ENCODE data around the gene NUP155. TPM values are rescaled to one million over a fixed set of nuclear protein-coding genes. Genes with fewer than 3 reads are reported as not detected.

NUP155 gene
- total RNA-seq, 1 donor, result 25.0 TPM

GRCh38 chr5:37326536-37326935, 44.4 kb downstream of the NUP155 start:
- Histone ChIP-seq H3K79me2 (ENCODE audit: insufficient read depth, low read length) (no peaks in the 10 kb centered on the region), H3K4me3 (ENCODE audit: insufficient read depth, low read length) (no peak overlapping the region), H3K4me1 (ENCODE audit: insufficient read depth, low read length) (no peaks in the 10 kb centered on the region), H2AFZ (ENCODE audit: low read length) (no peak overlapping the region), H4K20me1 (ENCODE audit: insufficient read depth, low read length) (no peaks in the 10 kb centered on the region), H3K4me2 (ENCODE audit: insufficient read depth, low read length) (no peak overlapping the region), H3K27me3 (ENCODE audit: insufficient read depth, low read length) (no peaks in the 10 kb centered on the region), H3K9me3 (ENCODE audit: low read depth, low read length) (no peaks in the 10 kb centered on the region), H3K36me3 (ENCODE audit: insufficient read depth, low read length) (peaks cover 52% of the 10 kb centered on the region), H3K27ac (ENCODE audit: low read depth, low read length) (no peak overlapping the region)
- DNase-seq (ENCODE audit: insufficient read length, low spot score, missing footprints), result no peak
- no peak for TF ChIP-seq CTCF (IDR thresholded peaks at IDR 0.05; ENCODE audit: extremely low read depth, low read depth, low read length)

DNA sequence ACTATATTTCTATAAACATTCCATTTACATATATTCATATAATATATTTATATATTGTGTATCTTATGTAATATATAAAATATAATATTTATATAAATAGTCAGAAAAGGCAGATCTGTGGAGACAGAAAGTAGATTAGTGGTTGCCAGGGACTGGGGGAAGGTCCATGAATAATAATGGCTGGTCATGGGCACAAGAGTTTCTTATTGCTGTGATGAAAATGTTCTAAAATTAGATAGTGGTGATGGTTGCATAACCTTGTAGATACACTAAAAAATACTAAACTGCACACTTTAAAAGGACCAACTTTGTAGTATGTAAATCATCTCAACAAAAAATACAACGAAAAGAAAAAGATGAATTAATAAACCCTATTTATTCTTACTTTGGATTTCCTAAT, 47.3 kb downstream of the NUP155 start:
- Histone ChIP-seq H3K4me3 (ENCODE audit: insufficient read depth, low read length) (no peak overlapping the region), H3K27ac (ENCODE audit: low read depth, low read length) (no peak overlapping the region), H3K27me3 (ENCODE audit: insufficient read depth, low read length) (no peaks in the 10 kb centered on the region), H3K36me3 (ENCODE audit: insufficient read depth, low read length) (peaks cover 50% of the 10 kb centered on the region), H3K9me3 (ENCODE audit: low read depth, low read length) (no peaks in the 10 kb centered on the region), H3K79me2 (ENCODE audit: insufficient read depth, low read length) (no peaks in the 10 kb centered on the region), H3K4me2 (ENCODE audit: insufficient read depth, low read length) (no peak overlapping the region), H2AFZ (ENCODE audit: low read length) (no peak overlapping the region), H4K20me1 (ENCODE audit: insufficient read depth, low read length) (no peaks in the 10 kb centered on the region), H3K4me1 (ENCODE audit: insufficient read depth, low read length) (no peaks in the 10 kb centered on the region)
- no peak for DNase-seq (ENCODE audit: insufficient read length, low spot score, missing footprints)
- no peak for TF ChIP-seq CTCF (IDR thresholded peaks at IDR 0.05; ENCODE audit: extremely low read depth, low read depth, low read length)

DNA sequence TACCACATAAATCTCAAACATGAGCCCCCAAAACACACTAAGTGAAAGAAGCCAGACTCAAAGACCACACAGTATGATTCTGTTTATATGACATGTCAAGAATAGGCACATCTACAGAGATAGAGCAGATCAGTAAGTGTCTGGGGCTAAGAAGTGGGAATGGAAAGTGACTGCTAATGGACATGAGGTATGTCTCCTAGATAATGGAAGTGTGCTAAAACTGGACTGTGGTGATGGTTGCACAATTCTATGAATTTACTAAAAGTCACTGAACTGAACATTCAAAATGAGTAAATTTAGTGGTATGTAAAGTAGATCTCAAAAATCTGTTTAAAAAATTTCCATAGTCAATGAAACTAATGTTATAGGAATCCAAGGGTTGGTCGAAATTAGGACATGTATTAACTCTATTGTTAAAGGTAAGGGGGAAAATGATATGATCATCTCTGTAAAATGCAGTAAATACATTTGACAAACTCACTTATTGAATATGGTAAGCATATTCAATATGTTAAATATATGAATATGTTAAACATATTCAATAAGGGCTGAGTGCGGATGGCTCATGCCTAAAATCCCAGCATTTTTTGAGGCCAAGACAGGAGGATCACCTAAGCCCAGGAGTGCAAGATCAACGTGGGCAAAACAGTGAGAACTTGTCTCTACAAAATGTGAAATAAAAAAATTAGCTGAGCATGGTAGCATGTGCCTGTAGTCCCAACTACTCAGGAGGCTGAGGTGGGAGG, 51.7 kb downstream of the NUP155 start:
- DNase-seq (ENCODE audit: insufficient read length, low spot score, missing footprints), result no peak

More for the DNA sequence above, 51.7 kb downstream of the NUP155 start:
- Histone ChIP-seq H3K4me1 (ENCODE audit: insufficient read depth, low read length) (no peaks in the 10 kb centered on the region), H3K79me2 (ENCODE audit: insufficient read depth, low read length) (no peaks in the 10 kb centered on the region), H4K20me1 (ENCODE audit: insufficient read depth, low read length) (no peaks in the 10 kb centered on the region), H3K36me3 (ENCODE audit: insufficient read depth, low read length) (peaks cover 48% of the 10 kb centered on the region), H3K27me3 (ENCODE audit: insufficient read depth, low read length) (no peaks in the 10 kb centered on the region), H3K27ac (ENCODE audit: low read depth, low read length) (no peak overlapping the region), H3K9me3 (ENCODE audit: low read depth, low read length) (no peaks in the 10 kb centered on the region), H3K4me3 (ENCODE audit: insufficient read depth, low read length) (no peak overlapping the region), H2AFZ (ENCODE audit: low read length) (no peak overlapping the region), H3K4me2 (ENCODE audit: insufficient read depth, low read length) (no peak overlapping the region)
- TF ChIP-seq CTCF (IDR thresholded peaks at IDR 0.05; ENCODE audit: extremely low read depth, low read depth, low read length), result no peak
